ENCODE data around the gene LRBA.

GRCh38 chr4:150641612-150642011, 373.5 kb downstream of the LRBA start:
- TF ChIP-seq CTCF (IDR thresholded peaks at IDR 0.05; ENCODE audit: borderline replicate concordance, extremely low read depth, low read length, poor library complexity, severe bottlenecking) (no peak), EZH2 (IDR thresholded peaks at IDR 0.05; ENCODE audit: borderline replicate concordance, low read depth, low read length, severe bottlenecking) (no peak)
